ENCODE data around the gene TRIO. TPM values are rescaled to one million over a fixed set of nuclear protein-coding genes. Genes with fewer than 3 reads are reported as not detected.
"Not testable (repeated sequence)": the region's sequence is repeated elsewhere in the genome, so short reads cannot be mapped to it uniquely, and the experiment has no call there.

Gene TRIO
- total RNA-seq, 1 experiment from 2014 or later: 136 TPM

DNA sequence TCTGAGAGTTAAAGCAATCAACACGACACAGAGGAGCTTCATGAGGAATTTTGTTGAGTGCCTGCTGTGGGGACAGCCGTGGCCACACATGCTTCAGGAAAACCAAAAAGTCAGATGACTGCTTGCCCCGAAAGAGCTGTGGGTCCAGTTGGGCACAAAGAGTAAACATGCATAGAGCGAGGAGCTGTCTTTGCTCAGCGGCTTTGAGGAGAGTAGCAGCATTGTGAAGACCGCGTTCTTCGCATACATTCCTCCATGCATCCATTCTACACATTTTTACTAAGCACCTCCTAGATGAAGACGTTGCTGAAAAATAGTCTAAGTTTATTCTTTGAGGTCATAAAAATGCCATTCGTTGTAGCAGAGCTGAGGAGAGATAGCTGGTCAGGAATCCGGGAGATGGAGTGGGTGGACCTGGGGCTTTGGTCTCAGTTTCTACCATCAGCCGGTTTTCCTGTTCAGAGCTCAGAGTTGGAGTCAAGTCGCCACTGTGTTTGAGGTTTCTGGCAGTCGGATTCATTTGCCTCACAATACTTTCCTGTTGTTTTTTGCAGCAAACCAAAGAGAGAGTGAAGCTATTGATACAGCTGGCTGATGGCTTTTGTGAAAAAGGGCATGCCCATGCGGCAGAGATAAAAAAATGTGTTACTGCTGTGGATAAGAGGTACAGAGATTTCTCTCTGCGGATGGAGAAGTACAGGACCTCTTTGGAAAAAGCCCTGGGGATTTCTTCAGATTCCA, 243.9 kb downstream of the TRIO start:
- TF ChIP-seq, protein P1, sequence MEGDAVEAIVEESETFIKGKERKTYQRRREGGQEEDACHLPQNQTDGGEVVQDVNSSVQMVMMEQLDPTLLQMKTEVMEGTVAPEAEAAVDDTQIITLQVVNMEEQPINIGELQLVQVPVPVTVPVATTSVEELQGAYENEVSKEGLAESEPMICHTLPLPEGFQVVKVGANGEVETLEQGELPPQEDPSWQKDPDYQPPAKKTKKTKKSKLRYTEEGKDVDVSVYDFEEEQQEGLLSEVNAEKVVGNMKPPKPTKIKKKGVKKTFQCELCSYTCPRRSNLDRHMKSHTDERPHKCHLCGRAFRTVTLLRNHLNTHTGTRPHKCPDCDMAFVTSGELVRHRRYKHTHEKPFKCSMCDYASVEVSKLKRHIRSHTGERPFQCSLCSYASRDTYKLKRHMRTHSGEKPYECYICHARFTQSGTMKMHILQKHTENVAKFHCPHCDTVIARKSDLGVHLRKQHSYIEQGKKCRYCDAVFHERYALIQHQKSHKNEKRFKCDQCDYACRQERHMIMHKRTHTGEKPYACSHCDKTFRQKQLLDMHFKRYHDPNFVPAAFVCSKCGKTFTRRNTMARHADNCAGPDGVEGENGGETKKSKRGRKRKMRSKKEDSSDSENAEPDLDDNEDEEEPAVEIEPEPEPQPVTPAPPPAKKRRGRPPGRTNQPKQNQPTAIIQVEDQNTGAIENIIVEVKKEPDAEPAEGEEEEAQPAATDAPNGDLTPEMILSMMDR (IDR thresholded peaks at IDR 0.05; ENCODE audit: unreplicated experiment): no peak
- no peak for DNase-seq (ENCODE audit: unreplicated experiment)
- Mint-ChIP-seq H3K27me3 (ENCODE audit: insufficient read depth, unreplicated experiment) (no peaks in the 10 kb centered on the region), H3K9me3 (ENCODE audit: unreplicated experiment) (no peaks in the 10 kb centered on the region), H3K36me3 (ENCODE audit: insufficient read depth, unreplicated experiment) (peaks cover 89% of the 10 kb centered on the region), H3K27ac (ENCODE audit: low read depth, unreplicated experiment) (no peak overlapping the region), H3K4me1 (ENCODE audit: insufficient read depth, unreplicated experiment) (no peaks in the 10 kb centered on the region), H3K4me3 (ENCODE audit: unreplicated experiment) (no peak overlapping the region)
- BruUV-seq (replicated peaks): no TSS peak
- ChIA-PET POLR2A (no interaction called here), CTCF (interaction anchor here (0.5 to 2.6 kb wide), 12 partner anchors 9 to 410 kb away, joined by 3 to 11 read pairs (median 3); no protein-coding TSS in a partner anchor)
- intact Hi-C loops (cut with micrococcal nuclease): no loop called here

DNA sequence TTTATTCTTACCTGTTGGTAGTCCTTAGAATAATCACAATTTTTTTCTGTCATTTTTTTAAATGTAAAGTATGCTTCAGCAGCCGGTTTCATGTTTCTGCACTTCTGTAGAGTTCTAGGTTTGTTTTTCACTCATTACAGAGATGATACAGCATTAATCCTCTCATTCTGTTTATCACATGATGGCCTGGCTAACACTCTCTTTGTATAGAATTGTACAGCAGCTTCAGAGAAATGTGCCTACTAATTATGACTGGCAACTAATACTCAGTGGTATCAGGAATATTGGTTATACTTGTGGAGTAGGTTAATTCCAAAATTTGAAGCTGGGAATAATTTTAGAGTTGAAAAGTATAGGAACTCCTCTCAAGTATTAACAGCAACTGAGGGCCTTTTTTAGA, 245.6 kb downstream of the TRIO start:
- POLR2A ChIA-PET: interaction anchor here (1.2 kb wide), 1 partner anchor 52 kb away, joined by 3 read pairs; no protein-coding TSS in a partner anchor
- Mint-ChIP-seq H3K4me3 (ENCODE audit: unreplicated experiment) (no peak overlapping the region), H3K4me1 (ENCODE audit: insufficient read depth, unreplicated experiment) (no peaks in the 10 kb centered on the region), H3K36me3 (ENCODE audit: insufficient read depth, unreplicated experiment) (peaks cover 93% of the 10 kb centered on the region), H3K9me3 (ENCODE audit: unreplicated experiment) (no peaks in the 10 kb centered on the region), H3K27ac (ENCODE audit: low read depth, unreplicated experiment) (no peak overlapping the region), H3K27me3 (ENCODE audit: insufficient read depth, unreplicated experiment) (no peaks in the 10 kb centered on the region)
- intact Hi-C loops (cut with micrococcal nuclease): no loop called here
- no TSS peak for BruUV-seq (replicated peaks)
- CTCF ChIA-PET: interaction anchor here (0.6 to 3.7 kb wide), 9 partner anchors 9 to 1851 kb away, joined by 3 to 21 read pairs (median 6); no protein-coding TSS in a partner anchor
- no peak for DNase-seq (ENCODE audit: unreplicated experiment)
- TF ChIP-seq, protein P1 (IDR thresholded peaks at IDR 0.05; ENCODE audit: unreplicated experiment): no peak

DNA sequence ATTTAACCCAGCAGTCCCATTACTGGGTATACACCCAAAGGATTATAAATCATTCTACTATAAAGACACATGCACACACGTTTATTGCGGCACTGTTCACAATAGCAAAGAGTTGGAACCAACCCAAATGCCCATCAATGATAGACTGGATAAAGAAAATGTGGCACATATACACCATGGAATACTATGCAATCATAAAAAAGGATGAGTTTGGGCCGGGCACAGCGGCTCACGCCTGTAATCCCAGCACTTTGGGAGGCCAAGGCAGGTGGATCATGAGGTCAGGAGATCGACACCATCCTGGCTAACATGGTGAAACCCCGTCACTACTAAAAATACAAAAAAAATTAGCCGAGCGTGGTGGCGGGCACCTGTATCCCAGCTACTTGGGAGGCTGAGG, 249.4 kb downstream of the TRIO start:
- H3K27ac Mint-ChIP-seq (ENCODE audit: low read depth, unreplicated experiment); intact Hi-C loops (cut with micrococcal nuclease); POLR2A ChIA-PET; BruUV-seq (replicated peaks); H3K9me3 Mint-ChIP-seq (ENCODE audit: unreplicated experiment); H3K27me3 Mint-ChIP-seq (ENCODE audit: insufficient read depth, unreplicated experiment); H3K4me3 Mint-ChIP-seq (ENCODE audit: unreplicated experiment); H3K4me1 Mint-ChIP-seq (ENCODE audit: insufficient read depth, unreplicated experiment); DNase-seq (ENCODE audit: unreplicated experiment): not testable (repeated sequence)
- H3K36me3 Mint-ChIP-seq (ENCODE audit: insufficient read depth, unreplicated experiment): peaks cover 88% of the 10 kb centered on the region
- CTCF ChIA-PET: interaction anchor here (0.7 kb wide), 1 partner anchor 225 kb away, joined by 3 read pairs; no protein-coding TSS in a partner anchor

DNA sequence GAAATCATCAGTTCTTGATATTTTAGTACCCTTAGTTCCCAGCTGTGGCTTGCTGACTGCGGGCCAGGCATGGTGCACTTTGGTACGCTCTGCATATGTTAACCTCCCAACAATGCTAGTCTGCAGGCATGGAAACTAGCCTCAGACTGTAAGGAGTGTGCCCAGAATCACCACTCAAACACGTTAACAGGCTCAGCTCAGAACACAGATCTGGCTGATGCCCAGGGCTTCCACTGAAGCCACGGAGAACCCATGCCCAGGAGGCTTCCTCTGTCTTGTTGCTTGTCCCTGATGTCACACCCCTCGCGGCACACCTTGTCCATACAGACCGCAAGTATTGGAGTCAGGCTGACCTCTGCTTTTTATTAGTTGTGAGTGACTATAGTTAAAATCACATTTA, 251.2 kb downstream of the TRIO start:
- no peak for DNase-seq (ENCODE audit: unreplicated experiment)
- ChIA-PET CTCF (interaction anchor here (0.6 to 4.0 kb wide), 4 partner anchors 12 to 254 kb away, joined by 3 to 29 read pairs (median 4); no protein-coding TSS in a partner anchor), POLR2A (no interaction called here)
- Mint-ChIP-seq H3K4me3 (ENCODE audit: unreplicated experiment) (no peak overlapping the region), H3K27ac (ENCODE audit: low read depth, unreplicated experiment) (no peak overlapping the region), H3K9me3 (ENCODE audit: unreplicated experiment) (no peaks in the 10 kb centered on the region), H3K27me3 (ENCODE audit: insufficient read depth, unreplicated experiment) (no peaks in the 10 kb centered on the region), H3K36me3 (ENCODE audit: insufficient read depth, unreplicated experiment) (peaks cover 79% of the 10 kb centered on the region), H3K4me1 (ENCODE audit: insufficient read depth, unreplicated experiment) (no peaks in the 10 kb centered on the region)
- BruUV-seq (replicated peaks): no TSS peak
- intact Hi-C loops (cut with micrococcal nuclease): no loop called here
- TF ChIP-seq, protein P1 (IDR thresholded peaks at IDR 0.05; ENCODE audit: unreplicated experiment): no peak

Measured in MCF 10A (cell line).